Activated CD4-positive, alpha-beta T cell treated with anti-CD3 and anti-CD28 coated beads, Interleukin-2, amount 50 U/mL, for 4 hours (primary cell): Measurements from ENCODE around the gene KCNK3.

Experiments used
- DNase-seq, 2 experiments: peaks; one replicate each; pipeline ENCODE4 v3.0.0-alpha.2; 2020

The KCNK3 gene

GRCh38 chr2:26666671-26667070, 25.9 kb upstream of the KCNK3 start:
- no peak for DNase-seq

DNA sequence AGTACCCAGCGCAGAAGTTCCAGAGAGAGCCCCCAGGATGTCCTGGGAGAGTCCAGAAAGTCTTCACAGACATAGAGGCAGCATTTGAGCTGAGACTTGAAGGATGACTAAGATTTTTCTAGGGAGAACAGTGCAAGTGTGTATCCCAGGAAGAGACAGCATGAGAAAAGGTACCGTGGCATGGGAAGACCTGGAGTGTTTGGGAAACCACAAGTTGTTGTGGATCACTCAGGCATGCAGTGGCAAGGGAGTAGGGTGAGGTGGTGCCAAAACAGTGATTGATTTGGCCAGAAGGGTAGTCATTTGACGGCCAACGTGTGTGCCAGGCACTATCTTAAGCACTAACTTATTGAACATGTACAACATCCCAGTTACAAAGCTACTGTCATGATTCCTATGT, 24.5 kb upstream of the KCNK3 start:
- no peak for DNase-seq

DNA sequence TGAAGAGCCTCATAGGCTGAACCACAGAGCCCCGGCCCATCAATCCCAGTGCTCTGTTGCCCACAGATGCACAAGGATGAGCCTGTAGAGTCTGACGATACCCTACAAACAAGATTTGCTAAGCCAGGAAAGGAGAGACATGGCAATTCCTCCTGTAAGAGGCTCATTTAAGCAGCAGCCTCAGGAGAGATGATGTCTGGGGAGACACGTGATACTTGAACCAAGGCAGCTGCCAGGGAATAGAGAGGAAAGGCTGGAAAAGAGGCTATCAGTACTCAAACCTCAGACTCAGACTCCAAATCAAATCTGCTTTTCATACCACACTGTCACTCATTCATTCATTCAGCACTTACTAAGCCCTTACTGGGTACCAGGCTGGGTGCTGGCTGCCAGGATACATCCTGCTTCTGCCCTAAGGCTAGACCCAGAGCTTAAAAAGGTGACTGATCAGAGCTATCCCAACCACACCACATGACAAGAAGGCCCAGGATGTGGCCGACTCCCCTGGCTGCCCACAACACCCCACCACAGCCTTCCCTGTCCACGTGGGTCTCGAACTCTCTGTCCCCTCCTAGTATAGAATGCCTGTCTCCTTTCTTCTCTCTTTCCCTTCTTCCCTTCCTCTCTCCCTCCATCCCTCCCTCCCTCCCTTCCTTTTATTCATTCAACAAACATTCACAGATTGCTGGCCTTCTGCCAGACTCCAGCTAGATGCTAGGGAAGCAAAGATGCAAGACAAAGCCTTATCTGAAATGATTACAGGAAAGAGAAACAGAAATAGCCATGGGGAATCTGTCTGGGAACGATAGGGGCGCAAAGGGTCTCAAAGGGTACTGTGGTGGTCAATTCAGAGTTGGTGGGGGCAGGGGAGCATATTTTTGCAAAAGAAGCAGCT, 23.4 kb upstream of the KCNK3 start:
- DNase-seq: no peak

GRCh38 chr2:26670171-26670570, 22.4 kb upstream of the KCNK3 start:
- no peak for DNase-seq

GRCh38 chr2:26670931-26671460, 21.5 kb upstream of the KCNK3 start:
- DNase-seq: no peak

DNA sequence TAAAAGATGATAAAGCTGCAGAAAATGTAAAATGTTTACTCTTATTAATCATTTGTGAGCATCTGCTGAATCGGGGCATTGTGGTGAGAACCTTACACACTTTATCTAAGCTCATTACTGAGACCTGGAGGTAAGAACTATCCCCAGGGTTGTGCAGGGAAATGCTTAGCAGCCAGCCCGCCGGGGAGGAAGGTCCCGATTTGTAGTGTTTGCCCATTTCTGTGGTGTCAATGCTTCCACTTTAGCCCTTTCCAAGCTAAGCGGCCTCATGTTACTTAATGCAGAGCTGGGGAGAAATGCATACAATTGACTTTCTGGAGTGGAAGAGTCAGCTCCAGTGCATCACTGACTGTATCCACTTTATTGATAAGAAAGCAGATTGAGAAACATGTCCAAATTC, 20.8 kb upstream of the KCNK3 start:
- DNase-seq: no peak

DNA sequence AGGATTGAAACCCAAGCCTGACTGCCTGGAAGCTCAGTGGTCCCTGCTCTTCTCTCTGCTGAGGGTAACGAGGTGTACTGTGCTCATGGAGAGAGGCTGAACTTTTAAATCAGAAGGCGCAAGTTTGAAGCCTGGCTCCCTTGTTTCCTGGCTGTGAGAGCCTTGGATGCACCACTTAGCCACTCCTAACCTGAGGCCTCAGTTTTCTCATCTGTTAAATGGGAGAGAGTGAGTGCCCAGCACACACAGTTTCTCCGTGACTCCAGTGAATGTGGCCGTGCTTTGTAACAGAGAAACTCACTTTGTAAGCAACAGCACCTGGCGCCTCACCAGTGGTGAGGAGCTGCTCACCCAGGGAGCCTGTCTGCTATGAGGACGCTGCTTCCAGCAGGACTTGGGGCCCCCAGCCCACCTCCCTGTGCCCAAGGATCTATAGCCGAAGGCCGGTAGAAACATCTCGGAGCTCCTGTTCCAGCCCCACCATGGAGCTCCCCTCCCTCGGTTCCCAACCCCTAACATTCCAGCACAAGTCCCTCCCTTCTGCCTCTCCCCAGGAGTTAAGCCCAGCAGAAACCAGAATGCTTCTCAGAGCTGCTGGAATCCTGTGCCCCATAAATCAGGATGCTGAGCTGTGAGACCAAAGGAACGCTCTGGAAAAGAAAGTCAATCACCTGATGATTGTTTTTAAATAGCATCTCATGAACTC, 20.3 kb upstream of the KCNK3 start:
- DNase-seq: no peak

DNA sequence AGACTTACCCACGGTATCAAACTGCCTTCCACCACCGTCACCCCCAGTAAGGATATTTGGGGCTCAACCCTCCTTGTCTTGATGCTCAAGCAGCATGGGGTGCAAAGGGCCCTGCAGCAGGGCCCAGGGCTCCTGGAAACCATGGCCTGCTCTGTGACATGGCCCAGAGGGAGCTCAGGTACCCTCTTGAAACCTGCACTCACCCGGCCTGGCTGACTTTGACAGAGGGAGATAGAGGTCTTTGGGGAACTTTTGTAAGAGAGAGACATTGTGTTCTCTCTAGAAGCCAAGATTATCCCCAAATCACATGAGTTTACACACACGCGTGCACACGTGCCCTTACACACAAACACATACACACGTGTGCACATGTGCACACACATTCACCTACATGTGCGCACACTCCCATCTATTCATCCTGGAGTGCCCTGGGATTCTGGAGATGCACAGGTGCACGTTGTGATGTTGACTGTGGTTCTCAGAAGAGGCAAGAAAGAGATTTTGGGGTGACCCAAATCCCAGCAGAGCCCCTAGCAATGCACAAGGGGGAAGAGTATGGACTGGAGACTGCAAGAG, 19.6 kb upstream of the KCNK3 start:
- no peak for DNase-seq

DNA sequence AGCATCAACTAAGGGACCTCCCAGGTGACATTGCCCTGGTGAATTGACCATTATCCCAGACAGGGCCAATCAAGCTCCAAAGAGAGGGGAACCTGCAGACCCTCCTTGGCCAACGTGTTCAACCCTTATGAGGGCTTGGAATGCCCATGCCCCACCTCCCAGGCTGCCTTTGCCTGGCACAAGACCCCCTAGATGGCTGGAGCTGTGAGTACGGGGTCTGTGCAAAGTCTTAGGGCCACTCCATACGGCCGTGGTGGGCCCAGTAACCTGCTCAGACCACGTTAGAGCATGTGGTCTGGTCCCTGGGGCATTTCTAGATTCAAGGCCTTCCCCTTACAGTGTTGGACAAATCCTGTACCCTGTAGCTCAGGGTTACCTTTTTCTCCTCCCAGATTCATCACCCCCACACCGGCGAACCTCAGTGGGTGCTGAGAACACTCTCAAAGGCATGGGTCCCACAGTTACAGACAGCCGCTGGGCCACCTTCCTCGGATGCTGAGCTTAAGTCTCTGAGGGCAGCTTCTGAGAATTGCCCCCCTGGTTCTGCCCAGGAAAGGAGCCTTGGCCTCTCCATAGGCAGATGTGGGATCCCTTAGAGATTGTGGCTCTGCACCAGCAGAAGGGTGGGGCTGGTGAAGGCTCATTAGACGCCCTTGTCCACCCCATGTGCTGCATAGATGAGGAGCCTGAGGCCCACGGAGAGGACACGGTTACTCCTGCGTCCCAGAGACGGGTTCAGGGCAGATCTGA, 18.3 kb upstream of the KCNK3 start:
- no peak for DNase-seq

DNA sequence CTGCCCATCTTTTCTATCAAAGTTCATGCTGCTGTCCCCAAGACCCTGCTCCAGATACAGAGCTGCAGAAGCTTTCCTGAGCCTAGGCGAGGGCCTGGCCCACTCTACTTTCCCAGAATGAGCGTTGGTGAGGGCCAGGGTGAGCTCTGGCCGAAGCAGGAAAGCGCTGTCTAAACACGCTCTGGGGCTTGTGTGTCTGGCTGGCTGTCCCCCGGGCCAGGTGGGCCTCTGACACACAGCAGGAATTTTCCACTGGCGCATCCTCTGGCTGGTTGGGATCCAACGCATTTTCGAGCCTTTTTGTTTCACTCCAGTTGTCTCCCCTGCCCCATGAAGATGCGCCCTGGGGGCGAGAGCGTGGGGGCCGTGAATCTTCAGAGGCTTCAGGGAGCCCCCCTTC, 17.8 kb upstream of the KCNK3 start:
- DNase-seq: no peak

DNA sequence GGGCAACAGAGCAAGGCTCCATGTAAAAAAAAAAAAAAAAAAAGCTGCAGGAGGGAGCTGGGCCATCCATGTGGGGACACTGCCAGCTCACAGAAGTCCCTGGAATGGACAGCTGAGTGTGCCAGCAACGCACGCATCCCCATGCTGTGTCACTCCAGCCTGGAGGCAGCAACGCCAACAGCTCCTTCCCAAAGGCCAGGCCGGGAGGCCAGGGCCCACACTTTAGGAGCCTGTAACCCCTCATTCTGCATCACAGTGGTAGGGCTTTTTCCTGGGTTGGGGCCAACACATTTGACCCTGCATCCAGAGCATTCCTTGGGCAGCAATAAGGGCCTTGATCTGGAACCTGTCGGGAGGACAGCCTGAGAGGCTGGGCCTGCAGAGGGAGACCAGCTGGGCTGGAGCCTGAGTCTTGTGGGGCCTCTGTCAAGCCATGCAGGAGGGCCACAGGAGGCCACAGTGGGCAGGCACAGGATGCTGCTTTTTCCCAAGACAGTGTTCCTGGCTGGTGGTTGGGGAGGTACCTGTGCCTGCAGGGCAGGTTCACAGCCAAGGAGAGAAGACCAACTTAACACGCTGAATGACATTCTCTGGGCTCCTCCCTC, 16.8 kb upstream of the KCNK3 start:
- DNase-seq: no peak

GRCh38 chr2:26678035-26678434, 14.5 kb upstream of the KCNK3 start:
- DNase-seq: no peak

DNA sequence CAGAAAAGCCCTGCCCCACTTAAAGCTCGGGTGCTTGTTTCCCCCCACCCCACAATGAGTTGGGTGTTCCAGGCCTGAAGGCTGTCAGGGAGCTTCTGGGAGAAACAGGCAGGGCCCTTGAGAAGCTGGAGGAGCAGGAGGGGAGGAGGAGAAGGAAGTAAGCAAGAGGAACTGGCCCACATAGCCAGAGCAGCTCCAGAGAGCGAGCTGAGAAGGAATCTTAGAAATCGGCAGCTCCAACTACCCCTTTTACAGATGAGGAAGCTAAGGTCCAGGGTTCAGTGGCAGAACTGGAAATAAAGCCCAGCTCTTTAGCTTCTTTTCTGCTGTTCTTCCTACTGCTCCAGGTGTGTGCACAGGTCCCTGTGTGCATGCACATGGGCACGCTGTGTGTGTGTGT, 12.7 kb upstream of the KCNK3 start:
- DNase-seq: no peak

DNA sequence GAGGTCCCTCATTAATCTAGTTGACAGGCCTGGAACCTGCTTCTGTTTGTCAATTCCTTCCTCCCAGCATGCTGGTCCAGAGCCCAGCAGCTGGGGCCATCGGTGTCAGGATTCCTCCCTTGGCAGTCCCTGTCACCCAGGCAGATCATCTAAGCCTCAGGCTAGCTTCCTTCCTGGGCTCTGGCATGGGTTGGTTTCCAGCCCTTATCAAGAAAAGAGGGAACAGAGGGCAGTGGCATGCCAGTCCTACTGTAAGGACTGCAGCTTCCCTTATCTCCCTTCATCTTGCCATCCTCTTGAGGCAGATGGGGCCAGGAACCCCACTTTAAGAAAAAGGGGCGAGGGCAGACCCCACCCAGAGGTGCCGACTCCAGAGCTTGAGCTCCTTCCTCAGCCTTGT, 10.9 kb upstream of the KCNK3 start:
- no peak for DNase-seq

- no peak for DNase-seq
These were observed 10.4 kb upstream of the KCNK3 start for GRCh38 chr2:26682155-26682554.

DNA sequence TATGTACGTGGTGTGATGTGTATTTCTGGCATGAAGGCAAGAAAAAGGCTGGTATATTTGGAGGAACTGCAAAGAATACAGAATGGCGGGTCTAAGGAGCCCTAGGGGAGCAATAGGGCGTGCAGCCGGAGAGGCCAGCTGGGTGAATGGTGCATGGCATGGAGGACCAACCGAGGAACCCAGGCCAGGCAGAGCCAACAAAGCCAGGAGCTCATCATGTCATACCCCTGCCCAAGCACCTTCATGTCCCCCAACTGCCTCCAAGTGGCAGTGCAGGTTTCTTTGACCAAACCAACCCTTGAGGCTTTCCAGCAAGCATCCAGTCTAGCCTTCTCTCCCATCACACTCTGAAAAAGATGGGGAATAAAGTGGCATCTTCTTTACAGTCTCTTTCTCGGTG, 8.9 kb upstream of the KCNK3 start:
- no peak for DNase-seq

DNA sequence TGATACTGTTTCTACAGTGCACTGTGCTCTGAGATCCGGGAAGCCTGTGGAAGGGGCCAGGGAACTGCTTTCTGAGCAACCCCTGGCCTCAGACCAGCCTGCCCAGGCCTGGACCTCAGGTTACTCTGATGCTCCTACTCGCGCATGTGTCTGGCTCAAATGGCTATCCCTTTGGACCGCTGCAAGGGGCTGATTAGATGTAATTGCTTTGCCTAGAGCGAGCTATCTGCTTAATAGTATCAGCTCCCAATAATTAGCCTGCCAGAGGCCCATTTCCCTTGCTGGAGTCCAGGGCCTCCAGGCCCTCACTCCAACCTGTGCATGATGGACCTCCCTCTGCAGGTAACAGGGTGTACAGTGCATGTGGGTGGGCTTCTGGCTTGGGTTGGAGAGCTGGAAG, 7.2 kb upstream of the KCNK3 start:
- no peak for DNase-seq

DNA sequence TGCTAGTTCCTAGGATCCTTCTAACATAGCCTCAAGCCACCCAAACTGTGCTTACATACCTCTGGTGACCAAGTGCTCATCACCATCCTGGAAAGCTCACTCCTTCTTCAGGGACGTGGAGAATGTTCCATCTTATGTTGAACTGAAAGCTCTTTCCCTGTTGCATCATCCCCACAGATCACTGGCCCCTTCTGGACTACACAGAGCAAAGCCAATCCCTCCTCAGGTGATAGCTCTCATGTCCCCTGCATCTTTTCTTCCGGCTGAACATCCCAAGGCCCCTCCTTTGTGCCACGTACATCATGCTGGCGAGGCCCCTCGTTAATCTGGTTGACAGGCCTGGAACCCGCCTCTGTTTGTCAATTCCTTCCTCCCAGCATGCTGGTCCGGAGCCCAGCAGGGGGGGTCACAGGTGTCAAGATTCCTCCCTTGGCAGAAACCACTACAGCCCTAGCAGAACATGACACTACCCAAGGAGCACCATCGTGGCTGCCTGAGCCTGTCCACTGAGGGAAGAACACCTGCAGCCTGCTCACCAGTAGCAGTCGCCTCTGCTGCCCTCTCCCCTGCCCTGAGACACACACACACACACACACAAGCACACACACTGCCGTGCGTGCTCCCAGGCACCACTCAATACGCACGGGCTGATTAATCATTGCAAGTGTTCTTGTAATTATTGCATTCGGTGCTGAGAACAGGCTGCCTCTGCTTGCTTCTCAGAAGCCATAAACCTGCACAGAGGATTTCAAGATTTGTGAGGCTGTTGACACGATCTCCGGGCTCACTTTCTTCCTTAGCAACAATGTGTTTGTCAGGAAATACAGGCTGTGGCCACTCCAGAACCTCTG, 6.3 kb upstream of the KCNK3 start:
- no peak for DNase-seq

DNA sequence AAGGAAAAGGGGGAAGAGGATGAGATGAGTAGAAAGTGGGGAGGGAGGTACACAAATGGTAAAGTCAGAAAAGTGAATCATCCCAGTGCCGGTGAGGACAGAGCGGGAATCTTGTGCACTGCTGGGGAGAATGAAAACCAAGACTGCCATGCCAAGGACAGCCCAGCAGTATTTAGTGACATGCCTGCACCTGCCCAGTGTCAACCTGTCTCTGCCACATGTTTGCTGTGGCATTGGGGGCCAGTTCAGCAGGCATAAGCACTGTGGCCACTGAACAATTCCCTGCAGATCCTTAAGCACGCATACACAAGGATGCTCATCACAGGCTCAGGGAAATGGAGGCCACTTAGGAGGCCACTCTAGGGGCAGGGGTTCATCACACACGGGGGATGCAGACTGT, 5.2 kb upstream of the KCNK3 start:
- no peak for DNase-seq

DNA sequence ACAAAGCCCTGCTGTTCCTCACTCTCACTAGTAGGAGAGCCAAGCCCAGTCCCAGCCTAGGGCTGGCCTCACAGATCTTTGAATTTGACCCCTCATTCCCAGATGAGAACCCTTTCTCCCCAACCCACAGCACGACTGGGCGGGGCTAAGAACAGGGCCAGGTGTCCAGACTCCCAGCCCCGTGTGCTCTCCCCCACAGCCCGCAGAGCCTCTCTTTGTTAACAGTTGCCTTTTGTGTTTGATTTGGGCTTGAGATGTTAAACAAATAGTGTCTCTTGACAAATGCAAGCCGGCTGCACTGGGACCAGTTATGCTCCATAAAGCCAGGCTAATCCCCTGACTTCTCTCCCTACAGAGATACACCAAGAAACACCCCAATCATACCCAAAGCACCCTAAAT, 4.7 kb upstream of the KCNK3 start:
- no peak for DNase-seq

DNA sequence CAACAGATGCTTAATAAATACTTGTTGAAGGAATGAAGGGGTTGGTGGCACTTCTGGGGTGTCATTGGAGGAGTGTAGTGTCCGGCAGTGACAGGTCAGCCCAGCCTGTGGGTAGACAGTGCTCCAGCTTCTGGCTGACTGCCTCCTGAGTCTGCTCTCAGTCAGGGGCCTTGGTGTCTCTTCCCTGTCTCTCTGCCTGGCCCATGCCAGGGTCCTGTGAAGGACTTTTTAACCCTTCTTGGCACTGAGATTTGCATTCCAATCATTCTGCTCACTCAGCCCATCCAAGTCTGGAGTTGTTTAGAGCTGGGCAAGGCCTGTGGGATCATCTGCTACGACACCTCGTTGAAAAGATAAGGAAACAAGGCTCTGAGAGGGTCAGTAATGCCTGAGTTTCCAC, 1.4 kb upstream of the KCNK3 start:
- DNase-seq: no peak

DNA sequence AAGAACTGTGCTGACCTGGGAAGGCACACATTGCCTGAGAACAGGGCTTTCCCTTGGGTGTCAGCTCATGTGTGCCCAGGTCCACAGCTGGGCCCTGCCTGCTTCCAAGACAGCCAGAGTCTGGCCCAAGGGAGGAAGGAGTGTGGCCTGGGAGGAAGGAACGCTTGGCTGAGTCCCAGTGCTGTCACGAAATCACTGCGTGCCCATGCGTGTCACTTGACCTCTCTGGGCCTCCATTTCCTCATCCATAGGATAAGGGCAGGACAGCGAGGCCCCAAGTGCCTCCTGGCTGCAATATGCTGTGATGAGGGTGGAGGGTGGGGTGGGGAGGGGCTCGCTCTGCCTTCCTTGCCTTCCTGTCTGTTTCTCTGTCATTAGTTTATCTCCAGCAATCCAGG, 642 bp upstream of the KCNK3 start:
- no peak for DNase-seq
